ENCODE data around the gene SERINC3.

DNA sequence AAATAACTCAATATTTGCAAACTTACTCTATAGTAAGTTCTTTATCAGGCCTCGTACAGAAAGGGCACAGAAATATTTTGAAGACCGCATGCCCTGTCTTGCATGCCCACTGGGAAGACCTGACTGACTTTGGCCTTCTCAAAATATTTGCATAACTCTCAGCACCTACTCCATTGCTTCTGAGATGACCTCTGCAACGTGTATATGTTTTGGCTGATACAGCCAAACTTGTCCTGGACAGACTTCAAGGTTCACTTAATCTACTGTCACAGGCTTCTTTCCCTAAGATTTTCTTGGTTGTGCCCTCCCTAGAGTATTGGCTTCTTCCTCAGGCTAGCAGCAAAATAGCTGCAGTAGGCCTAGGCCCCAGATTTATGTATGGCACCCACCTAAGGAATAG, 21.5 kb upstream of the SERINC3 start:
- TF ChIP-seq CTCF (IDR thresholded peaks at IDR 0.05; ENCODE audit: insufficient read depth, low read length) (no peak), POLR2AphosphoS5 (IDR thresholded peaks at IDR 0.05; ENCODE audit: low read depth) (no peak), GABPA (IDR thresholded peaks at IDR 0.05; ENCODE audit: low read depth) (no peak), SPI1 (IDR thresholded peaks at IDR 0.05; ENCODE audit: borderline replicate concordance, low read depth) (no peak)
- TF ChIP-seq, protein P1, sequence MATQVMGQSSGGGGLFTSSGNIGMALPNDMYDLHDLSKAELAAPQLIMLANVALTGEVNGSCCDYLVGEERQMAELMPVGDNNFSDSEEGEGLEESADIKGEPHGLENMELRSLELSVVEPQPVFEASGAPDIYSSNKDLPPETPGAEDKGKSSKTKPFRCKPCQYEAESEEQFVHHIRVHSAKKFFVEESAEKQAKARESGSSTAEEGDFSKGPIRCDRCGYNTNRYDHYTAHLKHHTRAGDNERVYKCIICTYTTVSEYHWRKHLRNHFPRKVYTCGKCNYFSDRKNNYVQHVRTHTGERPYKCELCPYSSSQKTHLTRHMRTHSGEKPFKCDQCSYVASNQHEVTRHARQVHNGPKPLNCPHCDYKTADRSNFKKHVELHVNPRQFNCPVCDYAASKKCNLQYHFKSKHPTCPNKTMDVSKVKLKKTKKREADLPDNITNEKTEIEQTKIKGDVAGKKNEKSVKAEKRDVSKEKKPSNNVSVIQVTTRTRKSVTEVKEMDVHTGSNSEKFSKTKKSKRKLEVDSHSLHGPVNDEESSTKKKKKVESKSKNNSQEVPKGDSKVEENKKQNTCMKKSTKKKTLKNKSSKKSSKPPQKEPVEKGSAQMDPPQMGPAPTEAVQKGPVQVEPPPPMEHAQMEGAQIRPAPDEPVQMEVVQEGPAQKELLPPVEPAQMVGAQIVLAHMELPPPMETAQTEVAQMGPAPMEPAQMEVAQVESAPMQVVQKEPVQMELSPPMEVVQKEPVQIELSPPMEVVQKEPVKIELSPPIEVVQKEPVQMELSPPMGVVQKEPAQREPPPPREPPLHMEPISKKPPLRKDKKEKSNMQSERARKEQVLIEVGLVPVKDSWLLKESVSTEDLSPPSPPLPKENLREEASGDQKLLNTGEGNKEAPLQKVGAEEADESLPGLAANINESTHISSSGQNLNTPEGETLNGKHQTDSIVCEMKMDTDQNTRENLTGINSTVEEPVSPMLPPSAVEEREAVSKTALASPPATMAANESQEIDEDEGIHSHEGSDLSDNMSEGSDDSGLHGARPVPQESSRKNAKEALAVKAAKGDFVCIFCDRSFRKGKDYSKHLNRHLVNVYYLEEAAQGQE (IDR thresholded peaks at IDR 0.05; ENCODE audit: insufficient replicate concordance, low read depth) = no peak
